H1 (cell line): ENCODE results near the gene ITGB2. TPM values are rescaled to one million over a fixed set of nuclear protein-coding genes. Genes with fewer than 3 reads are reported as not detected.

ENCODE experiments used
- CTCF ChIA-PET: fragments of 300-600 bp; sonication (Branson Sonifier 250); formaldehyde crosslinking; loops from one replicate; lab custom pipeline; 2021; ENCODE audit not compliant: partially characterized antibody; lab: Charles Lee
- POLR2A ChIA-PET: fragments of 300-600 bp; sonication (Branson Sonifier 250); formaldehyde crosslinking; loops from one replicate; lab custom pipeline; 2021; ENCODE audit warnings: inconsistent platforms; ENCODE audit not compliant: partially characterized antibody; lab: Charles Lee
- DNase-seq, 2 experiments: peaks; one replicate each; pipeline versions ENCODE4 v3.0.0 to v3.0.0-alpha.2; 2010 to 2022; ENCODE audit warnings: low spot score in 2 of 2, low read depth in 1 of 2, mixed read lengths in 1 of 2
- FAIRE-seq: peaks from 2 replicates; lab custom pipeline; 2011; peaks lifted over from hg19 to GRCh38; lab: Jason Lieb, UNC
- H2AFZ ChIP-seq: 2 replicates; pipeline ENCODE4 v1.8.1; 2012; ENCODE audit warnings: low read length, inconsistent platforms
- H2AK5ac ChIP-seq: 2 replicates; pipeline ENCODE4 v1.6.1; 2013; ENCODE audit warnings: low read depth, low read length
- H2BK120ac ChIP-seq: replicated peaks from 2 replicates; pipeline ENCODE3; 2013; ENCODE audit warnings: low read depth, low read length, inconsistent platforms
- H2BK12ac ChIP-seq: 2 replicates; pipeline ENCODE4 v1.6.1; 2013; ENCODE audit warnings: low read depth, low read length
- H2BK15ac ChIP-seq: 2 replicates; pipeline ENCODE4 v1.6.1; 2013; ENCODE audit warnings: low read length
- H2BK20ac ChIP-seq: 2 replicates; pipeline ENCODE4 v1.6.1; 2013; ENCODE audit warnings: low read length
- H2BK5ac ChIP-seq: 2 replicates; pipeline ENCODE4 v1.6.1; 2013; ENCODE audit warnings: low read depth, low read length
- H3K14ac ChIP-seq: 2 replicates; pipeline ENCODE4 v1.6.1; 2013; ENCODE audit warnings: inconsistent platforms; ENCODE audit not compliant: insufficient read length
- H3K18ac ChIP-seq: 2 replicates; pipeline ENCODE4 v1.6.1; 2013; ENCODE audit warnings: low read length; ENCODE audit errors: extremely low read depth
- H3K23ac ChIP-seq: 2 replicates; pipeline ENCODE4 v1.6.1; 2013; ENCODE audit warnings: inconsistent platforms; ENCODE audit not compliant: insufficient read length
- H3K23me2 ChIP-seq: 2 replicates; pipeline ENCODE4 v1.6.1; 2013; ENCODE audit warnings: low read depth, low read length
- H3K27ac ChIP-seq: 2 replicates; pipeline ENCODE4 v1.6.1; 2011; ENCODE audit warnings: low read depth, low read length, inconsistent platforms
- H3K27me3 ChIP-seq, 4 experiments: replicated peaks in 1 of 4; 1 replicate in 1 of 4; 2 replicates in 3 of 4; pipeline versions ENCODE4 v1.6.1 to v1.8.1; 2011 to 2013; ENCODE audit warnings: low read length in 3 of 4, mild to moderate bottlenecking in 3 of 4, inconsistent platforms in 2 of 4, mixed read lengths in 2 of 4, moderate library complexity in 1 of 4; ENCODE audit not compliant: control insufficient read depth in 3 of 4, insufficient read depth in 3 of 4; ENCODE audit errors: extremely low read depth in 1 of 4
- H3K36me3 ChIP-seq, 4 experiments: 2 replicates each; pipeline versions ENCODE4 v1.6.1 to v1.8.1; 2011 to 2013; ENCODE audit warnings: mild to moderate bottlenecking in 4 of 4, low read length in 3 of 4, moderate library complexity in 2 of 4, control low read depth in 1 of 4, inconsistent platforms in 1 of 4; ENCODE audit not compliant: insufficient read depth in 4 of 4, control insufficient read depth in 2 of 4
- H3K4ac ChIP-seq: replicated peaks from 2 replicates; pipeline ENCODE3; 2013; ENCODE audit warnings: low read length, low read depth, mixed read lengths, inconsistent platforms; ENCODE audit not compliant: insufficient read length
- H3K4me1 ChIP-seq, 4 experiments: replicated peaks in 1 of 4; 1 replicate in 1 of 4; 2 replicates in 3 of 4; pipeline versions ENCODE4 v1.6.1 to v1.8.1; 2011 to 2013; ENCODE audit warnings: low read length in 3 of 4, inconsistent platforms in 2 of 4, mixed read lengths in 1 of 4; ENCODE audit not compliant: insufficient read depth in 4 of 4, control insufficient read depth in 3 of 4
- H3K4me2 ChIP-seq, 2 experiments: 2 replicates each; pipeline versions ENCODE4 v1.6.1 to v1.8.1; 2011 to 2013; ENCODE audit warnings: low read depth in 2 of 2, low read length in 2 of 2, control low read depth in 1 of 2, inconsistent platforms in 1 of 2, mild to moderate bottlenecking in 1 of 2; ENCODE audit not compliant: insufficient read depth in 1 of 2
- H3K4me3 ChIP-seq, 4 experiments: fragments of 200-600, 300-600 bp in 1 of 4; sonication (generic), shearing (Covaris generic), sonication (Bioruptor Twin) in 1 of 4; 2 replicates each; pipeline versions ENCODE4 v1.5.1 to v1.8.1; 2011 to 2016; ENCODE audit warnings: low read length in 4 of 4, low read depth in 3 of 4, control low read depth in 2 of 4, inconsistent platforms in 2 of 4, mild to moderate bottlenecking in 2 of 4, mixed read lengths in 1 of 4, moderate library complexity in 1 of 4; ENCODE audit not compliant: insufficient read depth in 2 of 4; ENCODE audit errors: extremely low read depth in 1 of 4
- H3K56ac ChIP-seq: replicated peaks from 2 replicates; pipeline ENCODE3; 2013; ENCODE audit warnings: low read depth, mild to moderate bottlenecking, mixed read lengths, low read length, inconsistent platforms; ENCODE audit not compliant: insufficient read length
- H3K79me1 ChIP-seq: 2 replicates; pipeline ENCODE4 v1.6.1; 2013; ENCODE audit warnings: low read depth, low read length, control low read depth
- H3K79me2 ChIP-seq, 2 experiments: 2 replicates each; pipeline versions ENCODE4 v1.6.1 to v1.8.1; 2012 to 2013; ENCODE audit warnings: low read length in 2 of 2, mild to moderate bottlenecking in 2 of 2, inconsistent platforms in 1 of 2; ENCODE audit not compliant: insufficient read depth in 2 of 2, control insufficient read depth in 1 of 2
- H3K9ac ChIP-seq, 4 experiments: replicated peaks in 1 of 4; 1 replicate in 1 of 4; 2 replicates in 3 of 4; pipeline versions ENCODE4 v1.6.1 to v1.8.1; 2011 to 2013; ENCODE audit warnings: low read depth in 3 of 4, low read length in 3 of 4, control low read depth in 2 of 4, mild to moderate bottlenecking in 2 of 4, moderate library complexity in 2 of 4, inconsistent platforms in 1 of 4; ENCODE audit errors: extremely low read depth in 1 of 4
- H3K9me3 ChIP-seq, 2 experiments: 2 replicates each; pipeline versions ENCODE4 v1.6.1 to v1.8.1; 2012 to 2013; ENCODE audit warnings: mild to moderate bottlenecking in 2 of 2, moderate library complexity in 2 of 2, control low read depth in 1 of 2, inconsistent platforms in 1 of 2, low read depth in 1 of 2, low read length in 1 of 2, mixed read lengths in 1 of 2; ENCODE audit not compliant: insufficient read depth in 2 of 2
- H4K20me1 ChIP-seq, 2 experiments: replicated peaks in 1 of 2; 2 replicates each; pipeline versions ENCODE3 to v1.8.1; 2011 to 2013; ENCODE audit warnings: inconsistent platforms in 2 of 2, low read length in 2 of 2, mild to moderate bottlenecking in 1 of 2; ENCODE audit not compliant: insufficient read depth in 2 of 2, control insufficient read depth in 1 of 2
- H4K5ac ChIP-seq: 2 replicates; pipeline ENCODE4 v1.6.1; 2013; ENCODE audit warnings: low read length, low read depth, mixed read lengths, inconsistent platforms; ENCODE audit not compliant: insufficient read length
- H4K8ac ChIP-seq: 2 replicates; pipeline ENCODE4 v1.8.0; 2013; ENCODE audit warnings: mild to moderate bottlenecking, moderate library complexity, low read length, inconsistent platforms; ENCODE audit not compliant: insufficient read depth; ENCODE audit errors: extremely low read depth
- H4K91ac ChIP-seq: replicated peaks from 2 replicates; pipeline ENCODE3; 2013; ENCODE audit warnings: low read length, mixed read lengths, inconsistent platforms; ENCODE audit not compliant: insufficient read length
- CEBPB ChIP-seq: IDR thresholded peaks from 2 replicates; pipeline ENCODE4 v1.6.1; 2012; ENCODE audit warnings: low read depth, low read length
- CHD1 ChIP-seq: IDR thresholded peaks from 2 replicates; pipeline ENCODE4 v1.6.1; 2012; ENCODE audit warnings: low read depth, low read length, improper control_type of control experiment
- CHD2 ChIP-seq: IDR thresholded peaks from 2 replicates; pipeline ENCODE4 v1.6.1; 2012; ENCODE audit warnings: low read length, improper control_type of control experiment
- EP300 ChIP-seq, 2 experiments: IDR thresholded peaks; 1 replicate in 1 of 2; 2 replicates in 1 of 2; pipeline ENCODE4 v1.6.1; 2011 to 2012; ENCODE audit warnings: low read depth in 2 of 2, low read length in 2 of 2, mild to moderate bottlenecking in 2 of 2, borderline replicate concordance in 1 of 2, inconsistent platforms in 1 of 2, moderate library complexity in 1 of 2
- PHF8 ChIP-seq: fragments of 200-600 bp; sonication (generic); conservative IDR thresholded peaks from 2 replicates; pipeline ENCODE4 v1.7.1; 2012; ENCODE audit warnings: low read depth, mild to moderate bottlenecking, inconsistent platforms, low read length, moderate library complexity
- POLR2AphosphoS5 ChIP-seq: IDR thresholded peaks from 2 replicates; pipeline ENCODE4 v1.6.1; 2011; ENCODE audit warnings: low read depth, low read length
- RNF2 ChIP-seq: fragments of 200-900, 300-1000 bp; sonication (generic); IDR thresholded peaks from 2 replicates; pipeline ENCODE4 v1.7.1; 2016; ENCODE audit warnings: borderline replicate concordance, low read depth, mild to moderate bottlenecking, antibody characterized with exemption, low read length; ENCODE audit not compliant: poor library complexity, severe bottlenecking; ENCODE audit errors: missing control alignments
- SIN3A ChIP-seq, 2 experiments: IDR thresholded peaks in 1 of 2; conservative IDR thresholded peaks in 1 of 2; 2 replicates each; pipeline ENCODE4 v1.6.1; 2011 to 2012; ENCODE audit warnings: low read length in 2 of 2, improper control_type of control experiment in 1 of 2, low read depth in 1 of 2, mild to moderate bottlenecking in 1 of 2
- SIRT6 ChIP-seq: IDR thresholded peaks from one replicate; pipeline ENCODE4 v1.7.1; 2012; ENCODE audit warnings: low read length, inconsistent platforms
- TAF1 ChIP-seq: IDR thresholded peaks from 2 replicates; pipeline ENCODE4 v1.6.1; 2011; ENCODE audit warnings: mild to moderate bottlenecking, low read depth, low read length
- TBP ChIP-seq: IDR thresholded peaks from 2 replicates; pipeline ENCODE4 v1.6.1; 2011; ENCODE audit warnings: low read depth, low read length, improper control_type of control experiment
- ZNF274 ChIP-seq: IDR thresholded peaks from 2 replicates; pipeline ENCODE4 v1.7.0; 2012; ENCODE audit warnings: low read length, borderline replicate concordance; ENCODE audit errors: extremely low read depth
- WGBS, 2 experiments: shearing (Covaris generic) in 1 of 2; methylation state at CpG; one replicate each; pipeline versions ENCODE4 v1.1.6 to v1.1.7; 2013 to 2015; ENCODE audit warnings: low lambda C conversion rate in 2 of 2, mixed read lengths in 2 of 2, inconsistent platforms in 1 of 2, low coverage in 1 of 2, missing lambda C conversion rate in 1 of 2; ENCODE audit not compliant: insufficient replicate concordance in 2 of 2, insufficient coverage in 1 of 2, insufficient read length in 1 of 2; ENCODE audit errors: extremely low coverage in 1 of 2, missing lambda C conversion rate in 1 of 2; 5-methylcytosine and 5-hydroxymethylcytosine counted together
- polyA plus RNA-seq, 7 experiments: library from polyadenylated mRNA; depleted of rRNA in 3 of 7; stranded (reverse) in 5 of 7; unstranded in 2 of 7; fragments of >200 nt in 5 of 7; fragments of 200-250 nt in 2 of 7; gene quantifications; 1 replicate in 5 of 7; 2 replicates in 1 of 7; 4 replicates in 1 of 7; pipeline versions ENCODE4 v1.2.1 to v1.2.3, GENCODE V29; 2011 to 2013; ENCODE audit warnings: missing spikeins in 2 of 7, mixed read lengths in 2 of 7
- total RNA-seq: library from RNA; stranded (reverse); fragmentation: NEBNext Ultra II Directional; extraction: Animal tissue kit (Norgen Biotek cat#: 25700); gene quantifications from 2 replicates; pipeline ENCODE4 v1.2.1, GENCODE V29; 2021
- TF ChIP-seq, protein P1 (sequence below): IDR thresholded peaks from 2 replicates; pipeline ENCODE4 v1.6.1; 2011; ENCODE audit warnings: low read length, improper control_type of control experiment

Gene ITGB2
- total and polyA plus RNA-seq, 2 of the 8 experiments (the other 6 are each of a cell fraction or from before 2014, with no cell fraction given) = 0.24 to 0.63 TPM

DNA sequence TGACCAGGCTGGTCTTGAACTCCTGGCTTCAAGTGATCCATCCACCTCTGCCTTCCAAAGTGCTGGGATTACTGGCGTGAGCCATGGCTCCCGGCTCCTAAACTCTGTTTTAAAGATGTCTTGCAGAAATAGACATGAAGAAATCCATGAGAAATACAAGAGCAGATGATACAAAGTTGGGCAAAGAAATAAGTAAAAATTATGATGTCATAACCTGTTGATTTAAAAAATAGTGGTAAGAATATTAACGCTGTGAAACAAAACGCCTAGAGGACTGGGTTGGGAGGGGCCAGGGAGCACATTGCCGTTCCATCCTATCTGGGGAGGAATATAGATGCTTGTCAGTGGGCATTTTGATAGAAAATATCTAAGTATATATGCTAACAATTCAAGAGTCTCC is 1.2 kb upstream of the ITGB2 start:
- 84% methylated on average over 5 of the region's 5 CpGs; no CpG with 5 or more reads in 1 of the 2 experiments for WGBS, 2 experiments
- no peak overlapping the region for H3K14ac ChIP-seq
- peaks cover 0 to 5% of the 10 kb centered on the region in 2 experiments for H4K20me1 ChIP-seq
- ChIA-PET POLR2A (no interaction called here), CTCF (no interaction called here)
- H3K56ac ChIP-seq = no peak overlapping the region
- no peak overlapping the region for H3K18ac ChIP-seq
- H3K79me2 ChIP-seq = no peaks in the 10 kb centered on the region
- 0 out of 2 replicates have a peak, but pooled peaks cover 3% of the 10 kb centered on the region for H3K79me1 ChIP-seq
- no peak overlapping the region for H2BK15ac ChIP-seq
- H3K9me3 ChIP-seq = no peaks in the 10 kb centered on the region
- no peak overlapping the region for H3K9ac ChIP-seq
- H4K5ac ChIP-seq = no peak overlapping the region
- no peak overlapping the region for H3K27ac ChIP-seq
- DNase-seq (no peak), FAIRE-seq (no peak)
- no peak overlapping the region for H2BK12ac ChIP-seq
- H3K27me3 ChIP-seq = peaks cover 15 to 69% (median 58%) of the 10 kb centered on the region in 4 experiments
- peaks cover 8% of the 10 kb centered on the region for H3K23me2 ChIP-seq
- H2AFZ ChIP-seq = no peak overlapping the region
- no peak overlapping the region for H2AK5ac ChIP-seq
- H4K8ac ChIP-seq = no peak overlapping the region
- H2BK20ac ChIP-seq = no peak overlapping the region
- H3K36me3 ChIP-seq = no peaks in the 10 kb centered on the region
- no peak overlapping the region for H3K4ac ChIP-seq
- no peak overlapping the region for H2BK120ac ChIP-seq
- peaks cover 0 to 17% (median 10%) of the 10 kb centered on the region in 4 experiments; a peak in 6 of 7 replicates for H3K4me1 ChIP-seq
- no peak overlapping the region for H4K91ac ChIP-seq
- no peak overlapping the region for H2BK5ac ChIP-seq
- H3K23ac ChIP-seq = no peak overlapping the region
- H3K4me2 ChIP-seq = no peak overlapping the region; a peak in 1 of 4 replicates
- H3K4me3 ChIP-seq = no peak overlapping the region
- TF ChIP-seq SIN3A (conservative IDR thresholded peaks at IDR 0.05 in 1 of 2, IDR thresholded peaks at IDR 0.05 in 1 of 2; ENCODE audit: low read depth in 1 of 2, low read length in 2 of 2) = no peak
- no peak for TF ChIP-seq CHD2
- TF ChIP-seq POLR2AphosphoS5 = no peak
- TF ChIP-seq TBP = no peak
- TF ChIP-seq ZNF274 = no peak
- no peak for TF ChIP-seq TAF1
- TF ChIP-seq SIRT6 = no peak
- no peak for TF ChIP-seq PHF8
- no peak for TF ChIP-seq RNF2
- TF ChIP-seq, protein P1, sequence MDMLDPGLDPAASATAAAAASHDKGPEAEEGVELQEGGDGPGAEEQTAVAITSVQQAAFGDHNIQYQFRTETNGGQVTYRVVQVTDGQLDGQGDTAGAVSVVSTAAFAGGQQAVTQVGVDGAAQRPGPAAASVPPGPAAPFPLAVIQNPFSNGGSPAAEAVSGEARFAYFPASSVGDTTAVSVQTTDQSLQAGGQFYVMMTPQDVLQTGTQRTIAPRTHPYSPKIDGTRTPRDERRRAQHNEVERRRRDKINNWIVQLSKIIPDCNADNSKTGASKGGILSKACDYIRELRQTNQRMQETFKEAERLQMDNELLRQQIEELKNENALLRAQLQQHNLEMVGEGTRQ = no peak
- no peak for TF ChIP-seq CEBPB
- TF ChIP-seq EP300 (IDR thresholded peaks at IDR 0.05; ENCODE audit: borderline replicate concordance in 1 of 2, low read depth in 2 of 2, low read length in 2 of 2) = no peak
- no peak for TF ChIP-seq CHD1
